Testis (tissue), 2 donors: ENCODE results near the gene ZNF239.

Experiments used
- CTCF ChIP-seq, 3 experiments: fragments of 450-650 bp in 2 of 3; fragments of 200-600 bp in 1 of 3; sonication (generic) in 1 of 3; IDR thresholded peaks; one replicate each; pipeline ENCODE4 v1.5.1; 2016 to 2019; ENCODE audit warnings: antibody characterized with exemption in 3 of 3, mild to moderate bottlenecking in 2 of 3, moderate library complexity in 1 of 3
- POLR2A ChIP-seq: fragments of 450-650 bp; IDR thresholded peaks from one replicate; pipeline ENCODE4 v1.6.1; 2017; ENCODE audit warnings: antibody characterized with exemption, mild to moderate bottlenecking, moderate library complexity

DNA sequence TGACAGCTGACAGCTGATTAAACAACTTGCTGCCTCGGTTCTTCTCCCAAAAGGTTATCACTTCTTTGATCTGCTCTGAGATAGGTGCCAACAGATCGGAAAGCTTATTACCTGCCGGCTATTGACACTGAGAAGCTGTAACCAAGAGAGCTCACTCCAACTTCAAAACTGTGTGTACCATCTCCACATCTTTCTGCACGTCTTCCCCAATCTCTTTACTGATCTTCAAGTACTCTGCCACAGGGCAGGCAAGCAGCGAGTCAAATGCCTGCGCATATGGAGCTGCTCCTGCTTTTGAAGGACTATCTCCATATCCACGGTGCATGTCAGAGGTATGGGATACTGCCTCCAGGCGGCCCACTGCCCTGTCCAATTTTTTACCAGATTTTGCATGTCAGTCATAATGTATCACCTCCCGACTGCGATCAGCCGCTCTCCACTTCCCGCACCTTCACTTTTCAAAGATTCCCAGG lies 31.5 kb upstream of the ZNF239 start:
- no peak for TF ChIP-seq CTCF (IDR thresholded peaks at IDR 0.05)
- TF ChIP-seq POLR2A = no peak
